ENCODE data around the gene KCTD10. TPM values are rescaled to one million over a fixed set of nuclear protein-coding genes. Genes with fewer than 3 reads are reported as not detected.

Gene KCTD10, protein sequence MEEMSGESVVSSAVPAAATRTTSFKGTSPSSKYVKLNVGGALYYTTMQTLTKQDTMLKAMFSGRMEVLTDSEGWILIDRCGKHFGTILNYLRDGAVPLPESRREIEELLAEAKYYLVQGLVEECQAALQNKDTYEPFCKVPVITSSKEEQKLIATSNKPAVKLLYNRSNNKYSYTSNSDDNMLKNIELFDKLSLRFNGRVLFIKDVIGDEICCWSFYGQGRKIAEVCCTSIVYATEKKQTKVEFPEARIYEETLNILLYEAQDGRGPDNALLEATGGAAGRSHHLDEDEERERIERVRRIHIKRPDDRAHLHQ
- 56.7 and 59.0 TPM in 2 replicates for total RNA-seq (2022)
- percentile 87 among the genes with signal in this experiment for Bru-seq, nascent RNA
- percentile 80 among the genes with signal in this experiment for BruChase-seq, experiment 1, labeled RNA remaining after a 6-hour chase
- percentile 89 among the genes with signal in this experiment for BruChase-seq, experiment 2, labeled RNA remaining after a 2-hour chase
- long read RNA-seq, full-length matches to known transcripts, result 46 of 83 reads
- long read RNA-seq, partial matches to known transcripts, result 3 of 83 reads
- long read RNA-seq, other reads (novel, unspliced or antisense), result 34 of 83 reads

DNA sequence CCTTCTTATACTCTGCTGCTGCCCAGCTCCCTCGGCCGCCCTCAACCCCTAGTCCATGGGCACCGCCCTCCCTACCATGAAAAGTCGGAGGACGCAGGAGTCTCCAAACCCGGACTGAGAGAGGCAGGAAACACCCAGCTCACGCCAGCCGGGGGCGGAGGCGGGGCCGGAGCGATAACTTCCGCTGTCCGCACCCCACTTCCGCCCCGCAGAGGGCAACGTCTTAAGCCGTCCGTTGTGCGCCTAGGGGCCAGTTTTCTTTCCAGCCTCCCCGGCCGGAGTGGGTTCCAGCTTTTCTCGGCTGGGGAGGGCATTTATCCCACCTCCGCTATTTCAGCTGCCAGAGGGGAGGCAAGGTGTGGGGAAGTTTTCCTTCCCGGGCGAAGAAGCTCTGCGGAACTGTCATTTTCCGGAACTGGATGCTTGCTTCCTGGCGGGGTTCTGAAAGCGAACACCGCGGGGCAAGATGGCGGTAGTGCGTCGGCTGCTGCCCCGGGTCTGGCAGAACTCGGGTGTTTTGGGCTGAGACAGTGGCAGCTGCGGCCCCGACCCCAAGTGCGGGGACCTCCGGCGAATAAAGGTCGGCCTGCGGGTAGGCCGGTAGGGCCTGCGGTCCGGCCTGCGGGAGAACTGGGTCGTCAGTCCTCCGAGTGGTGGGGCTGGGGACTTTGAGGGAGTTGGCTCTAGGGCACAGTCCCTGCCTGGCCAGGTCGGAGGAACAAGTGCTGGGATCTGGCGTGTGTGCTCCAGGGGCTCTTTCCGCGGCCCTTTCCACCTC lies at the start of gene KCTD10, which contains the start of gene UBE3B:
KCTD10 (minus strand) TSS at position 116 of the 778 bp plus-strand sequence; CDS start at position 78, 38 bp downstream.
UBE3B (plus strand) TSS at position 450 of the 778 bp plus-strand sequence. CDS start 5,918 bp downstream, outside the sequence.
- Mint-ChIP-seq H3K4me3 (ENCODE audit: low read depth, unreplicated experiment) (peak within 1 kb of the TSS; percentile 94), H3K27me3 (ENCODE audit: unreplicated experiment) (no peaks in the 10 kb centered on the region), H3K27ac (ENCODE audit: unreplicated experiment) (peak within 1 kb of the TSS; percentile 95), H3K36me3 (ENCODE audit: insufficient read depth, unreplicated experiment) (peaks cover 32% of the 10 kb centered on the region), H3K4me1 (ENCODE audit: low read depth, unreplicated experiment) (peaks cover 11% of the 10 kb centered on the region), H3K9me3 (ENCODE audit: low read depth, unreplicated experiment) (no peaks in the 10 kb centered on the region)
- BruUV-seq (replicated peaks), result no TSS peak
- intact Hi-C loops (cut with micrococcal nuclease; ENCODE audit: unreplicated experiment), result loop anchor here (5.0 kb wide), 1 partner anchor 50 kb away; no protein-coding TSS in a partner anchor
- DNase-seq, result peak; percentile 93
- TF ChIP-seq, protein P1, sequence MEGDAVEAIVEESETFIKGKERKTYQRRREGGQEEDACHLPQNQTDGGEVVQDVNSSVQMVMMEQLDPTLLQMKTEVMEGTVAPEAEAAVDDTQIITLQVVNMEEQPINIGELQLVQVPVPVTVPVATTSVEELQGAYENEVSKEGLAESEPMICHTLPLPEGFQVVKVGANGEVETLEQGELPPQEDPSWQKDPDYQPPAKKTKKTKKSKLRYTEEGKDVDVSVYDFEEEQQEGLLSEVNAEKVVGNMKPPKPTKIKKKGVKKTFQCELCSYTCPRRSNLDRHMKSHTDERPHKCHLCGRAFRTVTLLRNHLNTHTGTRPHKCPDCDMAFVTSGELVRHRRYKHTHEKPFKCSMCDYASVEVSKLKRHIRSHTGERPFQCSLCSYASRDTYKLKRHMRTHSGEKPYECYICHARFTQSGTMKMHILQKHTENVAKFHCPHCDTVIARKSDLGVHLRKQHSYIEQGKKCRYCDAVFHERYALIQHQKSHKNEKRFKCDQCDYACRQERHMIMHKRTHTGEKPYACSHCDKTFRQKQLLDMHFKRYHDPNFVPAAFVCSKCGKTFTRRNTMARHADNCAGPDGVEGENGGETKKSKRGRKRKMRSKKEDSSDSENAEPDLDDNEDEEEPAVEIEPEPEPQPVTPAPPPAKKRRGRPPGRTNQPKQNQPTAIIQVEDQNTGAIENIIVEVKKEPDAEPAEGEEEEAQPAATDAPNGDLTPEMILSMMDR (IDR thresholded peaks at IDR 0.05; ENCODE audit: unreplicated experiment), result no peak
- CTCF ChIA-PET, result interaction anchor here (0.7 to 1.6 kb wide), 5 partner anchors 8 to 49 kb away, joined by 3 to 7 read pairs (median 4); no protein-coding TSS in a partner anchor

DNA sequence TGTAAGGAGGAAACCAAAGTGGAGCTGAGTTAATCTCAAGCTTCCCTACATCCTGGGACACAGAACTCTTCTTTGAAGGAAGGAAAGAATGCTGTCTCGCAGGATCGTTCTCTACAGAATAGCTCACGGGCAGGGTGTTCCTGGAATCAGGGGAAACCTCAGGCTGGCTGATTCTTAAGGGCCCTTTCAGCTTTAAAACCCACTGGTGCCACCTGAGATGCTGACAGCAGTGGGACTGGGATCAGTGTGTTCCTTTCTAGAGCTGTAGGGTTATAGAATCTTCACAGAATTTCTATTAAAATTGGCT lies 48.1 kb upstream of the KCTD10 start:
- intact Hi-C loops (cut with micrococcal nuclease; ENCODE audit: unreplicated experiment), result no loop called here
- no peak overlapping the region for H3K4me3 Mint-ChIP-seq (ENCODE audit: low read depth, unreplicated experiment)
- H3K27me3 Mint-ChIP-seq (ENCODE audit: unreplicated experiment), result no peaks in the 10 kb centered on the region
- peaks cover 24% of the 10 kb centered on the region for H3K36me3 Mint-ChIP-seq (ENCODE audit: insufficient read depth, unreplicated experiment)
- H3K4me1 Mint-ChIP-seq (ENCODE audit: low read depth, unreplicated experiment), result no peaks in the 10 kb centered on the region
- TF ChIP-seq, protein P1 (IDR thresholded peaks at IDR 0.05; ENCODE audit: unreplicated experiment), result no peak
- BruUV-seq (replicated peaks), result no TSS peak
- DNase-seq, result no peak
- H3K27ac Mint-ChIP-seq (ENCODE audit: unreplicated experiment), result no peak overlapping the region
- CTCF ChIA-PET, result interaction anchor here (0.6 kb wide), 1 partner anchor 402 kb away, joined by 3 read pairs; no protein-coding TSS in a partner anchor
- H3K9me3 Mint-ChIP-seq (ENCODE audit: low read depth, unreplicated experiment), result no peaks in the 10 kb centered on the region

DNA sequence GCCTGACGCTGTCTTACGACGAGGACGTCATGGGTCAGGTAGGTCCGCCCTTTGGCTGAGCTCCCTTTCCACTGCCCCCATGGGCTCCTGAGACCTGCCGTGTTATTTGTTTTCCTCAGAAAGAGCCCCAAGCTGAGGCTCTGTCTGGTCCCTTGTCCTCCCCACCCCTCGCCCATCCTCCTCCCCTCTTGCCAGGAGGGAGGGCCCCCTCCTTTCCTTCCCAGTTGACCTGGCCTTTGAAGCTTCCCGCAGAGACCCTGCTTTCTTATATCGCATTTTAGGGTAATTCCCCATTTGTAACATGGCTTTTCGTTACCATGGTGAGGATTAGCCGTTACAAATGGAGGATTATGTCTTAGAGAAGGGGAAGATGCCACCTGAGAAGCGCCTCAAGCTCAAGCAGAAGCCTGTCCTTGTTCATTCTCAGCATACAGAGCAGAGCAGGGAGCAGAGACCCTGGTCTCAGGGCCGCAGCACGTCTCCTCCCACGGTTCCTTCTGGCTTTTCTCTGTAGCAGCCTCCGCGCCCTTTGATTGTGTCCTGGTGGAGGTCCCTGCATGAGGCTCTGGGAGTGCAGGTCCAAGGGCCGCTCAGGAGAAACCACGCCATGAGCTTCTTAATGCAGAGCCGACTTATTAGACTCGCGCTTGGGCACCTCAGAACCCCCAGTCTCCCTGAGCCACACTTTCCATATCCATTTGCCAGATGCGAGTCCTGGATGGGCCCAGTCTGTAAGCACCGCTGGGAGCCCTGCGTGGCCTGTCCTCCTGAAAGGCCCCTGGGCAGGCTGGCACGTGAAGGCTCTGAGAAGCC lies 47.6 kb upstream of the KCTD10 start:
- Mint-ChIP-seq H3K9me3 (ENCODE audit: low read depth, unreplicated experiment) (no peaks in the 10 kb centered on the region), H3K4me3 (ENCODE audit: low read depth, unreplicated experiment) (no peak overlapping the region), H3K27me3 (ENCODE audit: unreplicated experiment) (no peaks in the 10 kb centered on the region), H3K36me3 (ENCODE audit: insufficient read depth, unreplicated experiment) (peaks cover 20% of the 10 kb centered on the region), H3K4me1 (ENCODE audit: low read depth, unreplicated experiment) (no peaks in the 10 kb centered on the region), H3K27ac (ENCODE audit: unreplicated experiment) (no peak overlapping the region)
- CTCF ChIA-PET, result interaction anchor here (0.6 kb wide), 1 partner anchor 402 kb away, joined by 3 read pairs; no protein-coding TSS in a partner anchor
- DNase-seq, result no peak
- no TSS peak for BruUV-seq (replicated peaks)
- TF ChIP-seq, protein P1 (IDR thresholded peaks at IDR 0.05; ENCODE audit: unreplicated experiment), result no peak
- intact Hi-C loops (cut with micrococcal nuclease; ENCODE audit: unreplicated experiment), result no loop called here

DNA sequence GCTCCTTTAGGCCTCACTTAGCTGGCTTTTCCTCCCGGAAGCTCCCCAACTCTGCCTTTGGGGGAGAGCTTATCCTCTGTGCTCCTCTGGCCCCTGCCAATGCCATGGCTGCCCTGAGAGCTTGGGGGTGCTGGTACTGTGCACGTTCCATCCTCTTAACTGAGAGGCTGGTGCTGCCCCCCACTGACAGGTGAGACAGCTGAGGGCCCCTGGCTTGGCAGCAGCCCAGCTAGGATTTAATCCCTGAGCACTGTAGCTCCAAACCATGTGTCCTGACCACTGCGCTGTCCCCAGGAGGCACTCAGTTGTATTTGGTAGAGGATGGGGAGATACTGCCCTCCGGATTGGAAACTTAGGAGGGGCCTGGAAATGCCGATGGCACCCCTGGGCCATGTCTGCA lies 46.4 kb upstream of the KCTD10 start:
- Mint-ChIP-seq H3K4me1 (ENCODE audit: low read depth, unreplicated experiment) (no peaks in the 10 kb centered on the region), H3K4me3 (ENCODE audit: low read depth, unreplicated experiment) (no peak overlapping the region), H3K36me3 (ENCODE audit: insufficient read depth, unreplicated experiment) (peaks cover 25% of the 10 kb centered on the region), H3K27ac (ENCODE audit: unreplicated experiment) (no peak overlapping the region), H3K9me3 (ENCODE audit: low read depth, unreplicated experiment) (no peaks in the 10 kb centered on the region), H3K27me3 (ENCODE audit: unreplicated experiment) (no peaks in the 10 kb centered on the region)
- intact Hi-C loops (cut with micrococcal nuclease; ENCODE audit: unreplicated experiment), result no loop called here
- CTCF ChIA-PET, result no interaction called here
- TF ChIP-seq, protein P1 (IDR thresholded peaks at IDR 0.05; ENCODE audit: unreplicated experiment), result no peak
- no TSS peak for BruUV-seq (replicated peaks)
- no peak for DNase-seq
